GM04503 (cell line): ENCODE measurements around the gene GATA2.

Experiments
- DNase-seq: peaks from one replicate; pipeline ENCODE4 v3.0.0-alpha.2; 2012; ENCODE audit warnings: low read depth

GATA2 gene

DNA sequence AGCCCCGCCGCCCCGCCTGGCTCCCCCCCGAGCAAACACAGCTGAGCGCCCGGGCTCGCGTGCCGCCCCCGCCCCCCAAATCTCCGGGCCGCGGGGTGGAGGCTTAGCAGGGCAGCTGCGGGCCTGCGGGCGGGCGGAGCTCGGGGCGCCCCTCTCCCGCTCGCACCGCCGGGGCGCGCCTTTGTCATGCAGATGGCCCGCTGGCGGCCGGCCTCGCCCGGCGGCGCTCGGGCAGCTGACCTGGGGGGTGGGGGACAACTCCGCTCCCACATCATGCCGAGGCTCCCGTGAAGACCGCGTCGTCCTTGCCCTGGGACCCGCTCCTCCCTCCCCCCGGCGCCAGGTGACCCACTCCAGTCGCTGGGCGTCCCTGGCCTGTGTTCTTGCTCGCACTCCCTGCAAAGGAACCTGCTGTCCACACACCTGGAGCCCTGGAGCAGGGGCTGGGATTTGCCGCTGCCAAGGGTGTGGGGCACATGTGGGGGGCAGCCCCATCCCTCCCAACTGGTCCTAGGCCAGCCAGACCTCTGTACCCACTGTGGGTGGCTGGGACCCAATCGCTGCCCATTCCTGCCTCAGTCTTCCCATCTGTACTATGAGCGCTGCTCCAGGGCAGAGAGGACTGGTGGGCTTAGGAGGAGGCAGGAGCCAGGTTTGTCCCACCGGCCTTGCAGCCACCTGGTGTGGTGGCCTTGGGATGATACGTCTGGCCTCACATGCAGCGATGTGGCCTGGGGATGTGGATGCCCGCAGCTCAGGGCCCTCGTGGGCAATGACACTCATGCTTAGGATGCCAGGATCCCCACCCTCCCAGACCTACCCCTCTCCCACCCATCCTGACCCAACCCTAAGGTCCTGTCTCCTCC, 59.8 kb downstream of the GATA2 start:
- no peak for DNase-seq

- no peak for DNase-seq
Measured at GRCh38 chr3:128432301-128432970, 60.6 kb downstream of the GATA2 start.

GRCh38 chr3:128431803-128432300, 61.1 kb downstream of the GATA2 start:
- DNase-seq, result no peak

DNA sequence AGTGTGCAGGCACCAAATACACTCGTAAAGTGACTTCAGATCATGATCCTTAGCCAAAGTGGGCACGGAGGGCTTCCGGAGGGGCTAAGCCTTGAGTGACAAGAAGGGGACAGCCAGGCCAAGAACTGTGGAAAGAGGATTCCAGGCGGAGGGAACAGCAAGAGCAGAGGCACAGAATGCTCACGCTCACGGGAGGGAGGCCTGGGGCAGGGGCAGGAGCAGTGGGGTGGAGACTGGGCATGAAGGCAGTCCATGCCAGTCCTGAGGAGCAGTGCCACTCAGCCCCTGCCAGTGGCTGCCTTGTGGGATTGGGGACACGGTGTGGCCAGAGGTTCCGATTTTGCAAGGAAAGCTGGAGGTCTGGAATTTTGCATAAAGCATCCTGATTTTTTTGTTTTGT, 62.3 kb downstream of the GATA2 start:
- DNase-seq, result no peak

DNA sequence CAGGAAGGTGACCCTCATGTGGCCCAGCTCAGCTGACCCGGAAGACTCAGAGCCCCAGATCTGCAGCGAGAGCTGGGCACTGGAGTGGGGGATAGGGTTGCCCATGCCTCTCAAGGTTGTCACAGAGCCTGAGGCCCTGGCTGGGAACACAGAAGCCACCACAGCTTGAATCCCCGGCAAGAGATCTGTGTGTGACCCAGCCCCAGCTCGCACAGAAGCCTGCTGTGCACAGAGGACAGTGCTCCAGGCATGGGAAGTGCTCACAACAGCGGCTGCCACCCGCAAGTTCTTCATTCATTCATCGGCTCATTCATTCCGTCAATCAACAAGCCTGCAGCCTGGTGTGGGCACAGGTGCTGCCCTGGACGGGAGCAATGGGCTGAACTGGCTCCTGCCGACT, 62.7 kb downstream of the GATA2 start:
- no peak for DNase-seq

DNA sequence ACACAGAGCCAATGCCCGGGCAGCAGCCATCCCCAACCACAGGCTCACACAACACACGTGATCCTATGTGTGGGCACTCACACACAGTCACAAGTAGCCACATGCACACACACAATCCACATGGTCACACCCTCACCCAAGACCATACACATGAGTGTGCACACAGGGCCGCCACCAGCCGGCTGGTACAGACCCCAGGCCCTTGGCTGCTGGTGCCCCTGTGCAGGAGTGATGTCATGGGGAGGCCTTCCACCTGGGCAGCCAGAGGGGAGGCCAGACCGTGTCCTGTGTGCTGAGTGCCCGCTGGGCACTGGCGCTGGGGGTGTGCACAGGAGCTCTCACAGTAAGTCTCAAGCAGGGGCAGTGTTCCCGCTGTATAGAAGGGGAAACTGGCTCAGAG, 63.2 kb downstream of the GATA2 start:
- DNase-seq, result no peak
